Measurements from ENCODE around the gene WDR43.
A peak's percentile ranks its signal among the peaks of the same experiment; 100 is the strongest.

The WDR43 gene

GRCh38 chr2:28894470-28895188, at the start of gene WDR43:
Gene WDR43, plus strand, starts transcription at chr2:28894667. Its CDS starts 32 bp downstream, at chr2:28894699.
- peak; percentile 97 for DNase-seq

DNA sequence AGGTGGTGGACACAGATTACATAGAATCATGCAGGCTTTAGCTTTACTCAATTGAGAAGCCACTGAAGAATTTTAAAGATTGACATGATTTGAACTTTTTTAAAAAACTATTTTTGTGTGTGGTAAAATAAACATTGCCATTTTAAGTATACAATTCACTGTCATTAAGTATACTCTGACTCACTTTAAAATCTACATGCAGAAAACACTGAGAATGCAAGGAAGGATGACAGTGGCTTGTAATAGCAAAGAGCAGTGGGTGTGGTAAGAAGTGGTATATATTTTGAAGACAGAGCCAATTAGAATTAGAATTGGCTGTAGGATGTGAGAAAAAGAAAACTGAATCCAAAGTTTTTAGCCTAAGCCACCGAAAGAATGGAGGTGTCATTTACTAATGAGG, 39.3 kb upstream of the WDR43 start:
- no peak for DNase-seq

DNA sequence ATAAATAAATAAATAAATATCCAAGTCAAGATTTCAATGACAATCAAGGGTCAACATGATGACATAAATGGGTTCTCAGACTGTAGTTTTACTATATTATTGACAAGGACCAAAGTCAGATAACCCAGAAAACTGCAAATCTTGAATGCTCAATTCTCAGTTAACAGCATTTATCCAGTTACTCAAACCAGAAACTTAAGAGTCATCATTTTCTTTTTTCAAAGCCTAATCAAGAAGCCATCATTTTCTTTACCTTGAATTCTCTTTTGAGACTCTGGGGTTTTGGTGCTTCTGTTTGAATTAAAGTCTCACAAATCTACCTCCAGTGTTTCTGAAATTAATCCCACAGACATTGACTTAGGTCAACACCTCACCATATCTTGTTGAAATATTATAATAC, 38.5 kb upstream of the WDR43 start:
- DNase-seq, result no peak

- no peak for DNase-seq
These were observed 25.9 kb upstream of the WDR43 start for GRCh38 chr2:28868611-28869010.

DNA sequence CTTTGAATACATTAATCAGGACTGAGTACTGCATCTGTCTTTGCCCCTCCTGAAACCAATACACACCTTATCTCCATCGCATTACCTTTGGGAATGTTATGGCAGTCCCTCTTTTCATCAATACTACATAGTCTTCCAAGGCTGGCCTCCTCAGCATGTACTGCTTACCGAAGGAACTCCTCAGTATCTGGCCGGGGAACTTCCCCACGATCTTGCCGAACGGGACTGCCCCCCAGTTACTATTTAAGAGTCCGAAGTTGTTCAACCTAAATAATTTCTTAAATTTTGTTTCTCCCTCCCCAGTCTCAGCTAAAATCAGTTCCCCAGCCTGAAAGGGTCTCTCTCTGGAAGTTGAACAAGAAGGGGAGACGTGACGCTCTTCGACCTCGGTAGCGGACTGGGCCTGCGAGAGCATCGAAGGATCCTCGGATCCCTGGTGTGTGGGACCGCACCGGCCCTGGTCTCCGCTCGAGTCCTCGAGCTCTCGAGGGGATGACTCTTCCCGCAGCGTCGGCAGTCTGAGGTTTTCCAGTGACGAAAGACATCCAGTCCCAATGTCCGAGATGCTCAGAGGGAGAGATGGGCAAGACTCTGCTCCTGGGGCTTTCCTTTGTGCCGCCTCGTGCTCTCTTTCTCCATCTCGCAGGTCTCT, 24.8 kb upstream of the WDR43 start:
- no peak for DNase-seq

DNA sequence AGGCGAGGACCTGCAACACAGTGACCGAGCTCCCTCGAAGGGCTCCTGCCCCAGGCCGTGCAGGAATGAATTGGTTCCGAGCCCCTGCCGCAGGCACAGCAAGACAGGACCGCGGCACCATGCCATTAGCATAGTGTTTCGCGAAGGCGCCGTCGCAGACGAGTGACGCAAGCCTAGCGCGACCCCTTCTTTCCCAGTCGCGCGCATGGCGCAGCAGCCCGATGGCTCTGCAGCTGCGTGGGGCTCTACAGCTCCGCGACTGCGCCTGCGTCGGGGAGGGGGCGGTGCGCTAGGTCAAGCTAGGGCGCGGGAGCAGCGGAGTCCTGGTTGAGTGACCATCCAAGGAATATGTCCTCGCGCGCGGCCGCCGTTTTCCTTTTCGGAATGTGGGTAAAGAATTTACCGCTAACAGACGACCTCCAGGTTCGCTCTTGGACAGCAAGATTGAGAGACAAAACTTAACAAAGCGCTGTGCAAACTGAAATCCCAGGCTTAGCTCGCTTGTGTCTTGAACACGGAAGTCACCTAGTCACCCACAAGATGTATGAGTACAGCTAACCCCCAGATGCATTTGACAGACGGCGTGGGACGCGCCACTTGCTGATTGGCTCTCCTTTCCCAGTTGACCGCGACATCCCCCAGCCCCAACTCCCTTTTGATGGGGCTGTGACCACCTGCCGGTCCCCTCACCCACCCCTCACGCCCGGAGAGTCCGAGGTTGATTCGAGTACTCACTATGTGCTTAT, 24.1 kb upstream of the WDR43 start, which contains the start of gene TRMT61B:
Gene TRMT61B (minus strand): TSS at position 164 of the 746 bp plus-strand sequence. CDS start 32 bp downstream, at position 132.
- peak; percentile 89 for DNase-seq

- no peak for DNase-seq
These were observed 22.8 kb upstream of the WDR43 start for GRCh38 chr2:28871620-28872019.

- DNase-seq, result no peak
These were observed 14.3 kb upstream of the WDR43 start for GRCh38 chr2:28880193-28880592.

DNA sequence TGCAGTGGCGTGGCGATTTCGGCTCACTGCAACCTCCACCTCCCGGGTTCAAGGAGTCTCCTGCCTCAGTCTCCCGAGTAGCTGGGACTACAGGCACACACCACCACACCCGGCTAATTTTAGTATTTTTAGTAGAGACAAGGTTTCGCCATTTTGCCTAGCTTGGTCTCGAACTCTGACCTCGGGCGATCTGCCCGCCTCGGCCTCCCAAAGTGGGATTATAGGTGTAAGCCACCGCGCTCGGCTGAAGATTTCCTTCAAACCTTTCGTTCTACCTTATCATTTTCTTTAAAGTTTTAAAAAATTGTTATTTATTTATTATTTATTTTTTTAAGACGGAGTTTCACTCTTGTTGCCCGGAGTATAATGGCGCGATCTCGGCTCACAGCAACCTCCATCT, 979 bp upstream of the WDR43 start:
- no peak for DNase-seq

DNA sequence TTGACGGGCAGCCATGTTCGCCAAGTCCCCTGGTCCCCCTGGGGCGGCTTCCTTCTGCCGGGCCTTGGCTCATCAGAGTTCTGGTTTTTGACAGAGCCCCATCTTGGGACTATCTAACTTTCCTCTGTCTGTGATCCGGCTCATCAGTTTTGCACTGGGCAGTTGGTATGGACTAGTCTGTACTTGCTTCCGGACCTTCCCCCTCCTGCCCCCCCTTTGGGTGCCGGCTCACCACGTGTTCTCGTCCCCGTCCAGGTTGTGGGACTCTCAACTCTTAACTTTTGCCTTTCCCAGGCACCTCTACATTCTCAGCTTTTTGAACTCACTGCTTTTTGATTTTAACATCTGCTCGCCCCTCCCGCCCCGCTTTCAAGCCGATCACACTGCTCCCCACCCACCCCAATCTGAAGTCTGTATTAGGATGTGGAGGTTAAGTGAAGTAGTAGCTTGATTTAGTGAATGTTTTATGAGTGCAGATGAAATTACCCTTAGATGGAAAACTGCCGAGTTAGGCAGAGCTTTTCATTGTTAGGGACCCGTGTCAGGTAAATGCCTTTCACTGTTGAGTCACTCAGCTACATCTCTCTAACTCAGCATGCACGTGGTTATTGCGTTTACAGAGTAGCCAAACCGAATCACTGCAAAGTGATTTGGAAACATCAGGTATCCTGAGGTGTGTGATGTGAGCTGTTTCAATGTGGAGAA, 874 bp downstream of the WDR43 start:
- no peak for DNase-seq

DNA sequence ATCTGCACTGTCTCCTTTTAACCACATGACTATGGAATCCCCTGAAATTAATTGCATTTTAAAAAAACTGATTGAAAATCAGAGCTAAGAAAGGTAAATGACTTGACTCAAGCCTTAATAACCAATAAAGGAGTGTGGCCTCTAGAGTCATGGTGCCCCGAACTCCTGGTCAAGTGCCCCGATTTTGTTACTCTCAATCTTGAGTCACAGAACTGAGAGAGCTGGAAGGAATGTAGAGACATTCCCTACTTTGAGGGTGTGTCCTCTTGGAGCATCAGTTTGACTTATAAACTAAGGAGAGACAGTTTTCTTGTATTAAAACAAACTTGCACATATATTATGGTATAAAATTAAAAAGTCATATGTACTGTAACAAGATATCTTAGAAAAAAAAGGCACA, 2.4 kb downstream of the WDR43 start:
- no peak for DNase-seq

DNA sequence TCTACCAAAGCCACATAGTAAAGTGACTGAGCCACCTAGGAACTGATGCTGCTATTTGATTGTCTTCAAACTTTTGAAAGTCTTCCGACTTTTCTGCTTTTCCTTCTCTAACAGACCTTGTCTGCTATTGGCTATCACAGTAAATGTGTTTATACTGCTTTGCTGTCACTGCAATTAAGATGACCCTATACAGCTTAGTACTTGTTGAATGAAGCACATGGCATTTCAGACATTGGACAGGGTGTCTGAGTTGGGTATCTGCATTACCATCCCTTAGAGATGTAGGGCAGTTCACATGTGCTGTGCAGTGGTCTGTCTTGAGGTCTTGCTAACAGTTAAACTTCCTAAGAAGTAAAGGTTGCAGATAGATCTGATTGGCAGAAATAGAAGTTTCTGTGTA, 3.6 kb downstream of the WDR43 start:
- DNase-seq, result no peak

DNA sequence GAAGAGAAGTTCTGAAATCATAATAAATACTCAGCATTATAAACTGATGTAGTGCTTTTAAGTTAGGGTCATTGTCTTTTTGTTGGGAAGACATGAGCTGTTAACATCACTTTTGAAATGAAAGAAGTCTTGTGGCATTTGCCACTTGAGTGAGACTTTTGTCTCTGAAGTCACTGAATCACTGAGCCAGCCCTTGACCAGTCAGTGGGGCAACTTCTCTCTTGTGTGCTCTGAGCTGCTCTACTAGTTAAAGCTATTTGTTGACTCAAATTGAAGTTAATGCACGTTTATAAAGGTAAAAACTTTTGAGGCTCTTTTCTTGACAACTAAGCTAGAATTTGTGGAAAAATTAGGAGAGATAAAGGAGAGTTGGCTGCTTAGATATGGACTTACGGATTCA, 6.7 kb downstream of the WDR43 start:
- no peak for DNase-seq

- DNase-seq, result no peak
These were observed 7.4 kb downstream of the WDR43 start for GRCh38 chr2:28901841-28902240.

GRCh38 chr2:28902584-28902983, 8.1 kb downstream of the WDR43 start:
- DNase-seq, result no peak

DNA sequence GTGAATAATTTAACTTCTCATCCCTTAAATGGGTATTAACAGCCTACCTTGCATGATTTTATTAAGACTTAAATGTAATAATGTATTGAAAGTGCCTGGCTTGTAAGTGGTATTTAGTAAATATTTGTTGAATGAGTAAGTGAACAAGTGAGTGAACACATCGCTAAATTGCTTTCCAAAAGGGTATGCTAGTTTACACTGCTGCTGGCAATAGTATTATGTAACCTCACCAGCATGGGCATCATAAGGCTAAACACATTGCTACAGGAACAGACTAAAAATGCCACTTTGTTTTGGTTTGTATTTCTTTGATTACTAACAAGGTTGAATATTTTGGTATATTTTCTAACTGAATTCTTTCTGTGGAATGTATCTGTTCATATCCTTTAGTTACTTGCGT, 9.8 kb downstream of the WDR43 start:
- no peak for DNase-seq

- DNase-seq, result no peak
These were observed 10.5 kb downstream of the WDR43 start for GRCh38 chr2:28904802-28905457.

DNA sequence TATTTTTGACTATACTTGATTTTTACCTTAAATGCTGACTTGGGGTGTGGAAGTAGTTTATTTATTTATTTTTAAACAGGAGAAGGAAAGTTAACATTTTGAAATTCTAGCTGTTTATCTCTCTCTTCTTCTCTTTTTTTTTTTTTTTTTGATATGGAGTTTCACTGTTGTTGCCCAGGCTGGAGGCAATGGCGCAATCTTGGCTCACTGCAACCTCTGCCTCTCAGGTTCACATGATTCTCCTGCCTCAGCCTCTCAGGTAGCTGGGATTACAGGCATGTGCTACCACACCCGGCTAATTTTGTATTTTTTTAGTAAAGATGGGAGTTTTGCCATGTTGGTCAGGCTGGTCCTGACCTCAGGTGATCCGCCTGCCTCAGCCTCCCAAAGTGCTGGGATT, 11.1 kb downstream of the WDR43 start:
- DNase-seq, result no peak

- DNase-seq, result no peak
These were observed 11.9 kb downstream of the WDR43 start for GRCh38 chr2:28906376-28906775.

GRCh38 chr2:28906821-28907220, 12.4 kb downstream of the WDR43 start:
- no peak for DNase-seq

GRCh38 chr2:28908172-28908571, 13.7 kb downstream of the WDR43 start:
- DNase-seq, result no peak

- DNase-seq, result no peak
These were observed 15.3 kb downstream of the WDR43 start for GRCh38 chr2:28909655-28910353.

Measured in NCI-H1694 treated with DMSO at 0.1 percent for 48 hours (cell line).